DND-41 (cell line): ENCODE data around the gene ELAVL1.

Source experiments
- ATAC-seq: fragments of 200-7000 bp; cut with Tn5 transposase; 3 replicates; pipeline ENCODE4 v1.9.1; 2021; ENCODE audit warnings: low read depth; ENCODE audit not compliant: insufficient read depth
- DNase-seq: peaks from one replicate; pipeline ENCODE4 v3.0.0-alpha.2; 2020
- H2AFZ ChIP-seq: 2 replicates; pipeline ENCODE4 v1.6.0; 2012; ENCODE audit warnings: low read depth, low read length
- H3K27ac ChIP-seq: 2 replicates; pipeline ENCODE4 v1.5.1; 2012; ENCODE audit warnings: low read length, inconsistent platforms
- H3K27me3 ChIP-seq: fragments of 200-600 bp; sonication (generic); 2 replicates; pipeline ENCODE4 v1.6.0; 2012; ENCODE audit warnings: low read length, mild to moderate bottlenecking, inconsistent platforms; ENCODE audit not compliant: insufficient read depth, poor library complexity
- H3K36me3 ChIP-seq: 2 replicates; pipeline ENCODE4 v1.5.1; 2012; ENCODE audit warnings: low read length, inconsistent platforms; ENCODE audit not compliant: insufficient read depth
- H3K4me1 ChIP-seq: 2 replicates; pipeline ENCODE4 v1.5.1; 2012; ENCODE audit warnings: mild to moderate bottlenecking, low read length; ENCODE audit not compliant: insufficient read depth
- H3K4me2 ChIP-seq: 2 replicates; pipeline ENCODE4 v1.6.0; 2012; ENCODE audit warnings: mild to moderate bottlenecking, moderate library complexity, low read length, inconsistent platforms; ENCODE audit not compliant: insufficient read depth
- H3K4me3 ChIP-seq, 2 experiments: fragments of 200-600 bp in 1 of 2; shearing (Covaris generic) in 1 of 2; 2 replicates each; pipeline ENCODE4 v1.5.1; 2012 to 2016; ENCODE audit warnings: inconsistent platforms in 2 of 2, low read length in 2 of 2, mild to moderate bottlenecking in 2 of 2, low read depth in 1 of 2, moderate library complexity in 1 of 2
- H3K79me2 ChIP-seq: 2 replicates; pipeline ENCODE4 v1.6.0; 2012; ENCODE audit warnings: low read length, inconsistent platforms; ENCODE audit not compliant: insufficient read depth
- H3K9ac ChIP-seq: 2 replicates; pipeline ENCODE4 v1.6.0; 2012; ENCODE audit warnings: low read depth, mild to moderate bottlenecking, inconsistent platforms, low read length, moderate library complexity
- H3K9me3 ChIP-seq: 2 replicates; pipeline ENCODE4 v1.5.1; 2012; ENCODE audit warnings: low read length, moderate library complexity, mild to moderate bottlenecking, inconsistent platforms; ENCODE audit not compliant: insufficient read depth, severe bottlenecking
- H4K20me1 ChIP-seq: 2 replicates; pipeline ENCODE4 v1.6.0; 2012; ENCODE audit warnings: low read length; ENCODE audit not compliant: insufficient read depth
- EZH2 ChIP-seq: IDR thresholded peaks from 3 replicates; pipeline ENCODE4 v1.6.1; 2012; ENCODE audit warnings: borderline replicate concordance, low read depth, mild to moderate bottlenecking, moderate library complexity, low read length, inconsistent platforms; ENCODE audit not compliant: severe bottlenecking
- TF ChIP-seq, protein P1 (sequence below): IDR thresholded peaks from 2 replicates; pipeline ENCODE4 v1.5.1; 2012; ENCODE audit warnings: borderline replicate concordance, low read length, moderate library complexity, mild to moderate bottlenecking; ENCODE audit not compliant: poor library complexity, severe bottlenecking; ENCODE audit errors: extremely low read depth

The ELAVL1 gene

DNA sequence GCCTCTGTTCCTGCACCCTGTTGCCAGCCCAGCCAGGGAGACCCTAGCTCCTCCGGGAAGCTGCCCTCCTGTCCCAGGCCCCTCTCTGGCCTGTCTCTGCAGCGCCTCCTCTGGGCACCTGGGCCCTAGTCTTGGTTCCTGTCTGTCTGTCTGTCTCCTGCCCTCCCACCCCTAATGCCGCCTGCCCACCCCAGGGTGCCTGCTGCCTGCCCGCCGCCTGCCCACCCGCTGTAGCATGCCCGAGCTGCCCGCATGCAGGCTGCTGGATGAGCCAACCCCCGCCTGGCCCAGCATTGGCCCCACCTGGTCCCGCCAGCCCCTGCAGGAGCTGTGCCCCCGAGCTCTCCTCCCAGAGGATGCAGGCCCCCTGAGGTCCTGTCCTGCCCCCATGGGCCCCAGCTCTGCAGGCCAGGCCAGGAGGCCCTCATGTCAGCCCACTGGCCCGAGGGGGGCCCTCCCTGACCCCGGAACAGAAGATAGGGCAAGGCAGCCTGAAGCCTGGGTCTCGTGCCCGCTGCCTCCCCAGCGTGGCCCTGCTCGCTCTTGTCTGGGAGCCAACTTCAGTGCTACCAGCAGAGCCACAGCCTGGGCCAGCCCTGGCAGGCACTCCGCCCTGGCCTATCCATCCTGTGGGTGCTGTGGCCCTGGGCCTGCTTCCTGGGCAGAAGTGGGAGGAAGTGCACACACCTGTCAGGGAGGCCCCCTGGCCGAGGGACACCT, 96.5 kb downstream of the ELAVL1 start:
- TF ChIP-seq EZH2, result no peak
- TF ChIP-seq, protein P1, sequence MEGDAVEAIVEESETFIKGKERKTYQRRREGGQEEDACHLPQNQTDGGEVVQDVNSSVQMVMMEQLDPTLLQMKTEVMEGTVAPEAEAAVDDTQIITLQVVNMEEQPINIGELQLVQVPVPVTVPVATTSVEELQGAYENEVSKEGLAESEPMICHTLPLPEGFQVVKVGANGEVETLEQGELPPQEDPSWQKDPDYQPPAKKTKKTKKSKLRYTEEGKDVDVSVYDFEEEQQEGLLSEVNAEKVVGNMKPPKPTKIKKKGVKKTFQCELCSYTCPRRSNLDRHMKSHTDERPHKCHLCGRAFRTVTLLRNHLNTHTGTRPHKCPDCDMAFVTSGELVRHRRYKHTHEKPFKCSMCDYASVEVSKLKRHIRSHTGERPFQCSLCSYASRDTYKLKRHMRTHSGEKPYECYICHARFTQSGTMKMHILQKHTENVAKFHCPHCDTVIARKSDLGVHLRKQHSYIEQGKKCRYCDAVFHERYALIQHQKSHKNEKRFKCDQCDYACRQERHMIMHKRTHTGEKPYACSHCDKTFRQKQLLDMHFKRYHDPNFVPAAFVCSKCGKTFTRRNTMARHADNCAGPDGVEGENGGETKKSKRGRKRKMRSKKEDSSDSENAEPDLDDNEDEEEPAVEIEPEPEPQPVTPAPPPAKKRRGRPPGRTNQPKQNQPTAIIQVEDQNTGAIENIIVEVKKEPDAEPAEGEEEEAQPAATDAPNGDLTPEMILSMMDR, result no peak
- Histone ChIP-seq H3K79me2 (peaks cover 56% of the 10 kb centered on the region), H3K4me2 (no peak overlapping the region), H3K9me3 (no peaks in the 10 kb centered on the region), H2AFZ (no peak overlapping the region), H3K27me3 (no peaks in the 10 kb centered on the region), H3K36me3 (peaks cover 76% of the 10 kb centered on the region), H4K20me1 (peaks cover 74% of the 10 kb centered on the region), H3K9ac (no peak overlapping the region), H3K4me1 (peaks cover 22% of the 10 kb centered on the region), H3K27ac (no peak overlapping the region), H3K4me3 (no peak overlapping the region)
- ATAC-seq (no peak), DNase-seq (no peak)
